Iris pigment epithelial cell (primary cell): ENCODE results near the gene IFI30.
A peak's percentile ranks its signal among the peaks of the same experiment; 100 is the strongest.

ENCODE experiments used
- DNase-seq: peaks from one replicate; pipeline ENCODE4 v3.0.0-alpha.2; 2011; ENCODE audit warnings: low read depth

IFI30 gene

DNA sequence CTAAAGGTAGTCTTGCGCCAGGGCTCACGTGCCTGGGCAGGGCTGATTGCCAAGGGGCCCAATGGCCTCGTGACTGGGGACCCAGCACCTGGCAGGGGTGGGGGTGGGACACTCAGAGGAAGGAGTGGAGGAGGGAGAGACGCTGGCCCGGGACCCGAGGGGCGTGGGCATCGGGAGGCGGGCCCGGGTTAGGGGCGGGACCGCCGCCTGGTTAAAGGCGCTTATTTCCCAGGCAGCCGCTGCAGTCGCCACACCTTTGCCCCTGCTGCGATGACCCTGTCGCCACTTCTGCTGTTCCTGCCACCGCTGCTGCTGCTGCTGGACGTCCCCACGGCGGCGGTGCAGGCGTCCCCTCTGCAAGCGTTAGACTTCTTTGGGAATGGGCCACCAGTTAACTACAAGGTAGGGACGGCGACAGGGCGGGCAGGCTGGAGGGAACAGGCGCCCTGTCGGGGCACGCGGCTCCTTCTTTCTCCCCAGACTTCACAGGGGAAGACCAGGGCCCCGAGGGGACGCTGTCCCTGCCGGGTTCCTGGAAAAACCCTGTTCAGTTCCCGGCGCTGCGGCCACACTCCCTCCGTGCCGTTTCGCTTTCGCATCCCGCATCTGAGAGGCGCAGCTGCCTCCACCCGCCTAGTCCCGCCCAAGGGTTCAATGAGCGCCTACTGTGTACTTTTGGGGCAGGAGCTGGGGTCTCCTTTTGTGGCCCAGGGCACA lies at the start of gene IFI30:
IFI30 (plus strand) TSS at position 242 of the 717 bp plus-strand sequence; CDS start at position 271, 29 bp downstream.
- DNase-seq, result no peak

DNA sequence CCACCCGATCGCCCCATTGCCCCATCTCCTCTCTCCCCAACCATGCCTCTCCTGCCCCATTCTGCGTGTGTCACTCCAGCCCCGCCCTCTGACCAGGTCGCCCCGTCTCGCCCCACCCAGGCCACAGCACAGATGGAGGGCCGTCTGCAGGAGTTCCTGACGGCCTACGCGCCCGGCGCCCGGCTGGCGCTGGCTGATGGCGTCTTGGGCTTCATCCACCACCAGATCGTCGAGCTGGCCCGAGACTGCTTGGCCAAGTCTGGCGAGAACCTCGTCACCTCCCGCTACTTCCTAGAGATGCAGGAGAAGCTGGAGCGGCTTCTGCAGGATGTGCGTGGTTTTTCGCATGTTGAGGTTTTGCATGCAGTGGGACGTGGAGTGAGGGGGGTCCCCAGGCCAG lies 49.8 kb upstream of the IFI30 start:
- DNase-seq, result no peak

DNA sequence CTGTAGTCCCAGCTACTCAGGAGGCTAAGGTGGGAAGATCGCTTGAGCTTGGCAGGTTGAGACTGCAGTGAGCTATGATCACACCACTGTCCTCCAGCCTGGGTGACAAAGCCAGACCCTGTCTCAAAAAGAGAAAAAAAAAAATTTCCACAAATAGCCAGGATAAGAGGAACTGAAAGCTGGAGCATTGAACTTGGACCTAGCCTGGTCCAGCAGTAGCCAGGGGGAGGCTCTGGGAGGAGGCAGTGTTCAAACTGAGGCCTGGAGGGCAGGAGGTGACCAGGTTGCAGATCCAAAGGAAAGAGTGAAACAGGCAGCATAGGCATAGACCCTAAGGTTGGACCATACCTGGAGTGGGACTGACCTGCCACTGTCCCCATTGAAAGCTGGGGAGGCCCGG lies 47.5 kb upstream of the IFI30 start:
- no peak for DNase-seq

DNA sequence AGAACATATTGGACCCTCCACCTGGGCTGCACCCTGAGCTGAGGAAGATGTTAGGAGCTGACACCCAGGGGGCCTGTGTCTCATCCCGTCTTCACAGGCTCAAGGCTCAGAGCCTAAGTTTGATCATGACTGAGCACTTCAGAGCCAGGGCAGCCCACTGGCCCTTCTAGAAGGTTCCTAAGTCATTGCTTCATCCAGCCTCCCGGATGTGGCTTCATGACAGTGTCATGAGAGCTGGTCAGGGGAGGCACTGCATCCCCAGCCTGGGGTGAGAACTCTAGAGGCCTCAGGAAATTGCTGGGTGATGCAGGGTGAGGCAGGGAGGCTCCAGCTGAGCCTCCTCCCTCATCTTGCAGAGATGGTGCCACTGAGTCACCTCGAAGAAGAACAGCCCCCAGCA lies 45.6 kb upstream of the IFI30 start:
- DNase-seq, result peak; percentile 23

DNA sequence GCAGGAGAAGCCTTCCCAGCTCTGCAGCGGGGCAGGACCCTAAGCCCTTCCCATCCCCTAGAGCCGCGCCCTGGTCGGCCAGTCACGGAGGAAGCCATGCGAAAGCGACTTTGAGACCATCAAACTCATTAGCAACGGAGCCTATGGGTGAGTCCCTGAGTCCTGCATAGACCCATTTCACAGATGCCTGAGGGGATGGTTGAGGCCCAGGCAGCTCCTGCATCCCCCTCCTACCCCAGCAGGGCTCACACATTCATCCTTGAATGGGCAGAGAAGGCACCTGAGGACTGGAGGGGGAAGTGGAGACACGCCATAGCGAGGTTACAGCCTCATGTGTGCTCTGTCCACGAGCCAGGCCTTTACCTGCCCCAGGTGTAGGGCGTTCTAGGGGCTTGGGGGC lies 44.8 kb upstream of the IFI30 start:
- no peak for DNase-seq

DNA sequence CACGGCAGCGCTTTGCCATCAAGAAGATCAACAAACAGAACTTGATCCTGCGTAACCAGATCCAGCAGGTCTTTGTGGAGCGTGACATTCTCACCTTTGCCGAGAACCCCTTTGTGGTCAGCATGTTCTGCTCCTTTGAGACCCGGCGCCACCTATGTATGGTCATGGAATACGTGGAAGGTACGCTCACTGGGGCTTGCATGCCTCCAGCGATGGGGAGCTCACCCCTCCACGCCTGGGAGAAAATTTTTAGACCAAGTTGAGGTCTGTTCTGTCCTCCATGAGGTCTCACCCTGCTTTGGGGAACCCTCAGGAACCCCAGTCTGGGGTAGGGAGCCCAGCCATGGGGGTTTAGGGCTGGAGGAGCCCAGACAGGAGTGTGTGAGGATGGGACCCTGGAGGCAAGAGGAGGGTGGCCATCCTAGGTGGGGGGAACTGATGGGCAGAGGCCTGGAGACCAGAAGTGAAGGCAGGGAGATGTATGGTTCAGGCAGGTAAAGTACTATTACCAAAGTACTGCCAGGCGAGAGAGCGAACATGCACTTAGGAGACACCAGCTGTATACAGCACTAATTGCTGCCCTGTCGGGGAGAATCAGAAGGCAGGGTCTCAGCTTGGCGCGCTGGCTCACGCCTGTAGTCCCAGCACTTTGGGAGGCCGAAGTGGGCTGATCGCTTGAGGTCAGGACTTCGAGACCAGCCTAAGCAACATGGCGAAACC lies 42.9 kb upstream of the IFI30 start:
- no peak for DNase-seq

DNA sequence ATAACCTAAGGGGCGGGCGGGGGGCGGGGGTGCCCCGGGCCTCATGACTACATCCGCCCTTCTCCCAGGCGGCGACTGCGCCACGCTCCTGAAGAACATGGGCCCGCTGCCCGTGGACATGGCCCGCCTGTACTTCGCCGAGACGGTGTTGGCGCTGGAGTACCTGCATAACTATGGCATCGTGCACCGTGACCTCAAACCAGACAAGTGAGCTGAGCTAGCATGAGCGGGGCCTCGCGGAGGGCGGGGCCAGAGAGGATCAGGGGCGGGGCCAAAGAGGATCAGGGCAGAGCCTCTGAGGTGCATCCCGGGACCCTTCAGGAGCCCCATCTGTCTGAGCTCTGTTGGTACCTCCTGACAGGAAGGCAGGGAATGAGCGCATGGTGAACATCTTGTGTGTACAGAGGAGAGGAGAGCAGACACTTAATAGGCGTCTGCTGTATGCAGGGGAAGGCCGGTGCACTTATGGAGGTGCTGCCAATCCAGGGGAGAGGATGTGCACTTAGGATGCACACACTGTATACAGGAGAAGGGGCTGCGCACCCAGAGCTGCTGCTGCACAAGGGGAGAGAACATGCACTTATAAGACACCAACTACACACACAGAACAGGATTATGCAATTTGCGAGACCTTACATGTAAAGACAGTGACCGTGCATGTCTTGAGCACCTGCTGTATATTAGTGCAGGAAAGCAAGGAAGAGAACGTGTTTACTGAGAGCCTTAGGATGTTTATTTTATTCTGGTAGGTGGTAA lies 41.6 kb upstream of the IFI30 start:
- no peak for DNase-seq

DNA sequence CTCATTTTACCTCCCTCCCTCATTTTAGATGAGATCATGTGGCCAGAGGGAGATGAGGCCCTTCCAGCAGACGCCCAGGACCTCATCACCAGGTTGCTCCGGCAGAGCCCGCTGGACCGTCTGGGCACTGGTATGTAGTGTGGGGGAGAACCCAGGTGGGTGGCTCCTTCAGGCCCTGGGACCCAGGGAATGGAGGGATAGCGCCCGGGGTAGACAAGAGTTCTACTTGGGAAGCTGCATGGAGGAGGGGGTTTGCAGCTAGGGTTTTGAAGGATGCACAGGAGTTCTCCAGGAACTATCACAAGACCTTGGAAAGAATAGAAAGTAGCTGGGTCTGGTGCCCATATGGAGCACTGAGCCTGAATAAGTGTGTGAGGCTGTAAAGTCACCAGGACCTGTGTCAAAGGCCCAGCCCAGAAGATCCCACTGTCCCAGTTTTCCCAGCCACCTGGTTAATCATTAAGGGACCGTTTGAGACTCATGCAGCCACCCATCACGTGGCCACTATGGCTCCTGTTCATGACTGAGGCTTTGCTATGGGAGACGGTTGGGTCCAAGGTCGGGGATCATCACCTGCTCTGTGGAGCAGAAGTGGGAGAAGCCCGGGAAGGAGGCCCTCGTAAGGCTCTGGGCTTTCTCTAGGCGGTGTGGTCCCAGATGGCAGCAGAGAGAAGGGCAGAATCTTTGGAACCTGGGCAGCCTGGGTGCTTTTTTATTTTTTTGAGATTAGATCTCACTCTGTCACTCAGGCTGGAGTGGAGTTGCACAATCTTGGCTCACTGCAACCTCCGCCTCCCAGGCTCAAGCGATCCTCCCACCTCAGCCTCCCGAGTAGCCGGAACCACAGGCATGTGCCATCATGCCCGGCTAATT lies 37.7 kb upstream of the IFI30 start:
- no peak for DNase-seq

DNA sequence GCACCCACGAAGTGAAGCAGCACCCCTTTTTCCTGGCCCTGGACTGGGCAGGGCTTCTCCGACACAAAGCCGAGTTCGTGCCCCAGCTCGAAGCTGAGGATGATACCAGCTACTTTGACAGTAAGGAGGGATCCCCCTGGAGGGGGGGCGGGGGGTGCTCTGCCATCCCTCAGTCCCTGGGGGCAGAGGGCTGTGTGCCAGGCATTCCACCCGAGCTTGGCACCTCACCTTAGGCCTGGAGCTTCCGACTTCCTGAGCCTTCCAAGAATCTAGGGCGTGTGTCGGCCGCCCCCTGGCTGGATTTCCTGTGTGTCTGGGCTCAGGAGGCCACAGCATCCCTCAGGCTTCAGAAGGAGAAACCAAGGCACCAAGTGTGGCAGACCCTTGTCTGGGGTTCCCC lies 36.4 kb upstream of the IFI30 start:
- no peak for DNase-seq

DNA sequence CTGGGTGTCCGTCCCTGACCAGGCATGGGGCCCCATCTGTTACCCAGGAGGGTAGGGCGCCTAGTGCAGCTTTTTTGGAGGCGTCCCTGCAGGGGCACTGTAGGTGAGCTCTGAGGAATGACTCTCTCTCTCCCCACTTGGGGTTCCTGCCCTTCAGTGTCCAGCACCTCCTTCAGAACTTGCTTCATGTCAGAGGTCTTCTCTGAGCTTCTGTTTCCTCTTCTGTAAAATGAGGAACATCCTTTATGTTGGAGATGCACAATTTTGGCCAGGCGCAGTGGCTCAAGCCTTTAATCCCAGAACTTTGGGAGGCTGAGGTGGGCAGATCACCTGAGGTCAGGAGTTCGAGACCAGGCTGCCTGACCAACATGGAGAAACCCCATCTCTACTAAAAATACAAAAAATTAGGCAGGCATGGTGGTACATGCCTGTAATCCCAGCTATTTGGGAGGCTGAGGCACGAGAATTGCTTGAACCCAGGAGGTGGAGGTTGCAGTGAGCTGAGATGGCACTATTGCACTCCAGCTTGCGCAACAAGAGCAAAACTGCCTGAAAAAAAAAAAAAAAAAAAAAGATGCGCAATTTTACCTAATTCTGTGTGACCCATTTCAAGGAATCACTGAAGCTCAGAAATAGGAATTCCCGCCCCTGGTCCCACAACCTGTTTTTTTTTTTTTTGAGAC lies 35.8 kb upstream of the IFI30 start:
- no peak for DNase-seq

DNA sequence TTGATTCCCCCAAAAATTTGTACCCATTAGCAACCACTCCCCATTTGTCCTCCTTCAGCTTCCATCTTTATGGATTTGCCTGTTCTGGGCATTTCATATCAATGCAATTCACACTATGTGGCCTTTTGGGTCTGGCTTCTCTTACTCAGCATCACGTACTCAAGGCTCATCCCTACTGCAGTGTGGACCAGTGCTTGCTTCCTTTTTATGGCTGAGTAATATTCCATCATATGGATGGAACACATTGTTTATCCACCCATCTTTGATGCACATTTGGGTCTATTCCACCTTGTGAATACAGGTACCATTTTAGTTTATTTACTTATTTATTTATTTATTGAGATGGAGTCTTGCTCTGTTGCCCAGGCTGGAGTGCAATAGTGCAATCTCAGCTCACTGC lies 33.1 kb upstream of the IFI30 start:
- no peak for DNase-seq

DNA sequence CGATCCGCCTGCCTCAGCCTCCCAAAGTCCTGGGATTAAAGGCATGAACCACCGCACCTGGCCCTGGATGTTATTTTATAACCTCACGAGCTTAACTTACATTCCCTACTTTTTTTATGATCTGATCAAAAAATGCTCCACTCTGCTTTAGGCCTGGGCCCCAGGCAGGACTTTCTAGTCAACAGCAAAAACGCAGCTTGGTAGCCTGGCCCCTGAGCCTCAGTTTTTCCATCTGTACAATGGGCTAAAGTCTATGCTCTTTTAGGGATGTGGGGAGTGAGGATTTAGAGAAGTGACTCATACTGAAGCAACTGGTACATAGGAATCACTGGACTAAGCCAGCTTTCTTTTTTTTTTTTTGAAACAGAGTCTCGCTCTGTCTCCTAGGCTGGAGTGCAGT lies 32.6 kb upstream of the IFI30 start:
- DNase-seq, result no peak

DNA sequence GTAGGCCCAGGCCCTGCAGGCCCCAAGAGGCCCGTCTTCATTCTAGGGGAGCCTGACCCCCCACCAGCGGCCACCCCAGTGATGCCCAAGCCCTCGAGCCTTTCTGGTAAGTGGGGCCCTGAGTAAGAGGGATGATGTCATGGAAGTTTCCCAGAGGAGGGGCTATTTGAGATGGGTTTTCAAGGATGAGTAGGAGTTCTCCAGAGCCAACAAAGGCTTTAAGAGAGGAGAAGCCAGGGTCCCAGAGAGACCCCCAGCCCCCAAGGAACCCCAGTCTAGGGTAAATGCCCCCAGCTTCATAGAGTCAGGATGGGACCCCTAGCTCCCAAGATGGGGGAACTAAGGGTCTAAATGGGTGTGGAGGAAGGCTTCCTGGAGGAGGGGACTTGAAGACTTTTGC lies 29.7 kb upstream of the IFI30 start:
- no peak for DNase-seq

DNA sequence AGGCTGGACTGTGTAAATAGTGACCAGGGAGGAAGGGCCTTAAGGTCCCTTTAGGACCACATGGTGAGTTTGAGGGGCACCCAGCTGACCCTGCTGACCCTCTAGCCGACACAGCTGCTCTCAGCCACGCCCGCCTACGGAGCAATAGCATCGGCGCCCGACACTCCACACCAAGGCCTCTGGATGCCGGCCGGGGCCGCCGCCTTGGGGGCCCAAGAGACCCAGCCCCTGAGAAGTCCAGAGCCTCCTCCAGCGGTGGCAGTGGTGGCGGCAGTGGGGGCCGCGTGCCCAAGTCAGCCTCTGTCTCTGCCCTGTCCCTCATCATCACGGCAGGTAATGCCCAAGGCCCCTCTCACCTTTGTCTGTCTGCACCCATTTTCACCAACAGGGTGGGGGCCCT lies 29.3 kb upstream of the IFI30 start:
- DNase-seq, result no peak

DNA sequence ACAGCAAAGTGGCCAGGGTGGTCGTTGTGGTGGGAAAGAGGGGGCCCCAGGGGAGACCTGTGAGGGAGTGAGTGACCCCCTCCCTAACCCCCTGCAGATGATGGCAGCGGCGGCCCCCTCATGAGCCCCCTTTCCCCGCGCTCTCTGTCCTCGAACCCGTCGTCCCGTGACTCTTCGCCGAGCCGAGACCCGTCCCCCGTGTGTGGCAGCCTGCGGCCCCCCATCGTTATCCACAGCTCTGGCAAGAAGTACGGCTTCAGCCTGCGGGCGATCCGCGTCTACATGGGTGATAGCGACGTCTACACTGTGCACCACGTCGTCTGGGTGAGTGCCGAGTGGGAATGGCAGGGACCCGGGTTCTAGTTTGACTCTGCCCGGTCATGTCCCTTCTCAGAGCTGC lies 28.7 kb upstream of the IFI30 start:
- no peak for DNase-seq

DNA sequence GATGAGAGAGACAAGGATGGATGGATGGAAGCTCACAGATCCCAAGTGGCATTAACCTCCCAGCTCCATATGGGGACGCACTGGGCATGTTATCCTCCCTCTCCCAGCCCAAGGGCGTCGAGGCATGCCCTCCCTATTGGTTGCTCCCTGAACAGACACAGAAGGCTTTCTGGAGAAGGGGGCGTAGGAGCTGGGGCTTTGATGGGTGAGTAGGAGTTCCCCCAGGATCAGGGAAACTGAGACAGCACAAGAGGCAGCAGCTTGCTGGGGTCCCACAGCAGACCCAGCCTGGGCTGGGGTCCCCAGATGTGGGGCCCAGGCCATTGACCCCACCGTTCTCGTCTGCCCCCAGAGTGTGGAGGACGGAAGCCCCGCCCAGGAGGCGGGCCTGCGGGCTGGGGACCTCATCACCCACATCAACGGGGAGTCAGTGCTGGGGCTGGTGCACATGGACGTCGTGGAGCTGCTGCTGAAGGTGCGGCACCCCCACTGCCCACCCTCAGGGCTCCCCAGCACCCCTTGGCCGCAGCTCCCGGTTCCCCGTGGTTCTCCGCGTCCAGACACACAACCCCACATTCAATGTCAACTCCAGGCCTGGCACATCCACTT lies 28.1 kb upstream of the IFI30 start:
- DNase-seq, result no peak

DNA sequence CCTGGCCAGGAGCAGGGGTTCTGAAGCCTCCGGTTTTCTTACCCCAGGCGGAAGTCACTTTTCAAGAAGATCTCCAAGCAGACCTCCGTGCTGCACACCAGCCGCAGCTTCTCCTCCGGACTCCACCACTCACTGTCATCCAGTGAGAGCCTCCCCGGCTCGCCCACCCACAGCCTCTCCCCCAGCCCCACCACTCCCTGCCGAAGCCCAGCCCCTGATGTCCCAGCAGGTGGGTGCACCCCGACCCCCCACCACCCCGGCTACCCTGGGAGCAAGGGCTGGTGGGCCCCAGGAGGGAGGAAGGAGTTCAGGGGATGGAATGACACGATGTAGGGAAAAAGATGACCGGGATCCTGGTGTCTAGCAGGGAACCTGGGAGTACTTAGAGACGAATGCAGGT lies 26.2 kb upstream of the IFI30 start:
- DNase-seq, result no peak

DNA sequence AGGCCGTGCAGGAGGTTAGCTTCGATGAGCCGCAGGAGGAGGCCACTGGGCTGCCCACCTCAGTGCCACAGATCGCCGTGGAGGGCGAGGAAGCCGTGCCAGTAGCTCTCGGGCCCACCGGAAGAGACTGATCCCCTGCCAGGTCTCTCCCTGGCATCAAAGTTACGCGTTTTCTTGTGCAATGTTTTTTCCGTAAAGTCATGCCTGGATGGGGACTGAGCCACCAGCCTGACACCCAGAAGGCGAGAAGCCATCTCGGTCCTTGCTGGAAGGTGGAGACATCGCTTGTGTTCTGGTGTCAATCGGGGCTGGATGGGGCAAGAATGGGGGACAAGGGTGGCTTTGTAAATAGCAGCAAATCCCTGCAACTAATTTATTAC lies 24.0 kb upstream of the IFI30 start:
- no peak for DNase-seq

DNA sequence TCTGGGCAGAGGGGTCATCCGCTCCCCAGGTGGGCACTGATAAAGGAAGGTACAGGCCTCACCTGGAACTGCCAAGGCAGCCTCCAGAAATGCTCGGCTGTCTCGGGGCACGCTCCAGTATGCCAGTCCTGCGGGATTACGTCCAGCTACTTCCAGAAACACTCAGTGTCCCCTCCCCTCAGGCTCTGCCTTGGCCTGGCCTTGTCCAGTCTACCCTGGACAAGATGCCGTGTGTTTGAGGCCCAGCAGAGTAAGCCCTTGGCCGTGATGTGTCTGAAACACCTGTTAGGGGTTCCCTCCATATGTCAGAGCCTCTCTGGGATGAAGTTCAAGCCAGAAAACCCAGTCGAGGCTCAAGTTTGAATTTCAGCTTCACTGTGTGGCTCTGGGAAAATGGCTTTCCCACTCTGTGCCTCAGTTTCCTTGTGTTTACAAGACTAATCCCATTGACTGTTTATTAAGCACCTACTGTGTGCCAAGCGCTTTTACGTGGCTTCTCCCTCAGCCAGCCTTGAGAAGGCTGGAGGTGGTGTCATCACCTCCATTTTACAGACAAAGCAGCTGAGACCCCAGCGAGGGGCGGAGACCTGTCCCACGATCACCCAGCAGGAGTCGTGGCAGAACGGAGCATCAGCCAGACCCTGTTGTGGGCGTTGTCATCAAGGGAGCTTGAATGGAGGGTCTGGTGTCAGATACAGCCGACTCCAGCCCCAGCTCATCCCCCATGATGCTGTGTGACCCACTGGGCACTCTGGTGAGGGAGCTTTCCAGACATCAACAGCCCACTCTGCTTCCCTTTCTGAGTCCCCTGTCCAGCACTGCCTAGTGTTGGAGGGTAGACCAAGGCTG lies 22.6 kb upstream of the IFI30 start:
- no peak for DNase-seq

DNA sequence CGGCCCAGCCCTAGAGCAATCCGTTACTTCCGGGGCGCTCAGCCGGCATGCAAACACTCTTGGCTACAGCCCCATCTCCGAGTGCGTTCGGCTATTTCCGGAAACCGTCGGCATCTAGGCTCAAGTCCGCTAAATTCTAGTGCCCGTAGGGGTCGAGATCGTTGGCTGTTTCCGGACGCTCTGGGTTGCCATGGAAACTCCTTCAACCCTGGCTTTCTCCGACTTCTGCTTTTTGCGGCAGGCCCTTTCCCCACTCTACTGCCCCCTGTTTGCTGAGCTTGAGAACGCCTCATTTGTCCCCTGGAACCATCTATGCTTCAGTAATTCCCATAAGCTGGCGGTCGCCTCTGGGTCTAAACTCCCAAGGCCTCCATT lies 21.2 kb upstream of the IFI30 start:
- DNase-seq, result peak; percentile 96
